H9 (cell line): ENCODE measurements around the gene C15orf40. TPM values are rescaled to one million over a fixed set of nuclear protein-coding genes. Genes with fewer than 3 reads are reported as not detected.

Source experiments
- DNase-seq: peaks from one replicate; pipeline ENCODE4 v3.0.0-alpha.2; 2017
- H2AFZ ChIP-seq: one replicate; pipeline ENCODE4 v1.6.1; 2013; ENCODE audit warnings: mild to moderate bottlenecking, low read length, control low read depth, moderate library complexity
- H2AK5ac ChIP-seq: 2 replicates; pipeline ENCODE4 v1.6.1; 2013; ENCODE audit warnings: low read length, control low read depth, mixed read lengths; ENCODE audit not compliant: insufficient read length
- H2BK120ac ChIP-seq: one replicate; pipeline ENCODE4 v1.6.1; 2013; ENCODE audit warnings: low read depth, mild to moderate bottlenecking, low read length, control low read depth, inconsistent platforms; ENCODE audit not compliant: poor library complexity, severe bottlenecking
- H2BK12ac ChIP-seq: 2 replicates; pipeline ENCODE4 v1.6.1; 2013; ENCODE audit warnings: low read length, control low read depth, mixed read lengths, low read depth; ENCODE audit not compliant: insufficient read length
- H2BK15ac ChIP-seq: 2 replicates; pipeline ENCODE4 v1.6.1; 2013; ENCODE audit warnings: low read depth, low read length, control low read depth
- H2BK20ac ChIP-seq: one replicate; pipeline ENCODE4 v1.6.1; 2013; ENCODE audit warnings: low read depth, mild to moderate bottlenecking, low read length, control low read depth, inconsistent platforms; ENCODE audit not compliant: poor library complexity, severe bottlenecking
- H2BK5ac ChIP-seq: 2 replicates; pipeline ENCODE4 v1.6.1; 2013; ENCODE audit warnings: low read length, control low read depth, mixed read lengths; ENCODE audit not compliant: insufficient read length
- H3K14ac ChIP-seq: 2 replicates; pipeline ENCODE4 v1.6.1; 2013; ENCODE audit warnings: low read length, control low read depth; ENCODE audit not compliant: insufficient read depth
- H3K18ac ChIP-seq: 2 replicates; pipeline ENCODE4 v1.6.1; 2013; ENCODE audit warnings: low read depth, mild to moderate bottlenecking, mixed read lengths, low read length, control low read depth; ENCODE audit not compliant: insufficient read length
- H3K23ac ChIP-seq: 2 replicates; pipeline ENCODE4 v1.6.1; 2013; ENCODE audit warnings: low read length, control low read depth, mixed read lengths, low read depth; ENCODE audit not compliant: insufficient read length
- H3K23me2 ChIP-seq: 2 replicates; pipeline ENCODE4 v1.6.1; 2013; ENCODE audit warnings: low read depth, mild to moderate bottlenecking, mixed read lengths, low read length, control low read depth; ENCODE audit not compliant: insufficient read length, poor library complexity, severe bottlenecking
- H3K27ac ChIP-seq: 2 replicates; pipeline ENCODE4 v1.5.1; 2013; ENCODE audit warnings: low read length, control low read depth, mixed read lengths, low read depth; ENCODE audit not compliant: insufficient read length
- H3K27me3 ChIP-seq: 2 replicates; pipeline ENCODE4 v1.6.1; 2013; ENCODE audit warnings: low read length, control low read depth, inconsistent platforms; ENCODE audit not compliant: insufficient read depth
- H3K4ac ChIP-seq: 2 replicates; pipeline ENCODE4 v1.6.1; 2013; ENCODE audit warnings: low read depth, mild to moderate bottlenecking, control low read depth, inconsistent platforms, low read length, moderate library complexity
- H3K4me1 ChIP-seq: 2 replicates; pipeline ENCODE4 v1.6.1; 2013; ENCODE audit warnings: low read length, control low read depth, inconsistent platforms; ENCODE audit not compliant: insufficient read depth
- H3K4me2 ChIP-seq: 2 replicates; pipeline ENCODE4 v1.6.1; 2013; ENCODE audit warnings: low read length, control low read depth, mixed read lengths; ENCODE audit not compliant: insufficient read length, insufficient read depth
- H3K56ac ChIP-seq: 2 replicates; pipeline ENCODE4 v1.6.1; 2013; ENCODE audit warnings: low read depth, mild to moderate bottlenecking, mixed read lengths, low read length, control low read depth; ENCODE audit not compliant: insufficient read length
- H3K79me1 ChIP-seq: 2 replicates; pipeline ENCODE4 v1.6.1; 2013; ENCODE audit warnings: low read depth, mild to moderate bottlenecking, moderate library complexity, low read length, control low read depth, inconsistent platforms; ENCODE audit not compliant: insufficient read depth, poor library complexity, severe bottlenecking
- H3K79me2 ChIP-seq: 2 replicates; pipeline ENCODE4 v1.6.1; 2013; ENCODE audit warnings: low read length, control low read depth, inconsistent platforms; ENCODE audit not compliant: insufficient read depth
- H3K9ac ChIP-seq: 2 replicates; pipeline ENCODE4 v1.6.1; 2013; ENCODE audit warnings: low read length, control low read depth, mixed read lengths; ENCODE audit not compliant: insufficient read length; ENCODE audit errors: extremely low read depth
- H3K9me3 ChIP-seq: one replicate; pipeline ENCODE4 v1.6.1; 2013; ENCODE audit warnings: low read depth, low read length, inconsistent platforms; ENCODE audit not compliant: control insufficient read depth
- H3T11ph ChIP-seq: one replicate; pipeline ENCODE4 v1.6.1; 2013; ENCODE audit warnings: mild to moderate bottlenecking, low read length, control low read depth, inconsistent platforms
- H4K20me1 ChIP-seq: one replicate; pipeline ENCODE4 v1.6.1; 2013; ENCODE audit not compliant: control insufficient read depth, insufficient read length, insufficient read depth
- H4K5ac ChIP-seq: 2 replicates; pipeline ENCODE4 v1.6.1; 2013; ENCODE audit warnings: low read depth, mild to moderate bottlenecking, mixed read lengths, low read length, control low read depth; ENCODE audit not compliant: insufficient read length
- H4K8ac ChIP-seq: replicated peaks from 2 replicates; pipeline ENCODE4 v1.6.1; 2013; ENCODE audit warnings: low read length, control low read depth, mixed read lengths, low read depth; ENCODE audit not compliant: insufficient read length
- H4K91ac ChIP-seq: 2 replicates; pipeline ENCODE4 v1.6.1; 2013; ENCODE audit warnings: low read depth, mild to moderate bottlenecking, moderate library complexity, mixed read lengths, low read length, control low read depth; ENCODE audit not compliant: insufficient read length
- H3K27ac Mint-ChIP-seq, 3 experiments: 2 replicates in 2 of 3; 3 replicates in 1 of 3; pipeline ENCODE4 v1.8.0; 2020 to 2021; ENCODE audit warnings: mixed read lengths in 3 of 3, mild to moderate bottlenecking in 1 of 3, moderate library complexity in 1 of 3
- H3K27me3 Mint-ChIP-seq: 2 replicates; pipeline ENCODE4 v1.8.0; 2021; ENCODE audit warnings: low read depth, mild to moderate bottlenecking, moderate library complexity, mixed read lengths
- H3K36me3 Mint-ChIP-seq, 3 experiments: 2 replicates in 2 of 3; 3 replicates in 1 of 3; pipeline ENCODE4 v1.8.0; 2020 to 2021; ENCODE audit warnings: low read depth in 3 of 3, mixed read lengths in 3 of 3; ENCODE audit not compliant: insufficient read depth in 1 of 3
- H3K4me1 Mint-ChIP-seq, 2 experiments: 2 replicates each; pipeline ENCODE4 v1.8.0; 2020; ENCODE audit warnings: mixed read lengths in 2 of 2
- H3K4me3 Mint-ChIP-seq, 2 experiments: 2 replicates in 1 of 2; 3 replicates in 1 of 2; pipeline ENCODE4 v1.8.0; 2020 to 2021; ENCODE audit warnings: mild to moderate bottlenecking in 2 of 2, mixed read lengths in 2 of 2, moderate library complexity in 1 of 2
- H3K9me3 Mint-ChIP-seq, 2 experiments: 2 replicates in 1 of 2; 3 replicates in 1 of 2; pipeline ENCODE4 v1.8.0; 2020; ENCODE audit warnings: mild to moderate bottlenecking in 2 of 2, mixed read lengths in 2 of 2, moderate library complexity in 1 of 2
- CTCF ChIP-seq: fragments of 200-600 bp; sonication (generic); conservative IDR thresholded peaks from 3 replicates; pipeline ENCODE4 v1.8.0; 2021; ENCODE audit warnings: antibody characterized with exemption, mild to moderate bottlenecking
- WGBS: extraction: QIAGEN DNeasy Blood & Tissue Kit; methylation state at CpG from one replicate; pipeline ENCODE4 v1.1.7; 2013; ENCODE audit warnings: missing lambda C conversion rate, low lambda C conversion rate, mixed read lengths; ENCODE audit not compliant: insufficient read length; ENCODE audit errors: extremely low coverage; 5-methylcytosine and 5-hydroxymethylcytosine counted together
- total RNA-seq: library from RNA; stranded (reverse); gene quantifications from 2 replicates; pipeline ENCODE4 v1.2.1, GENCODE V29; 2021

The C15orf40 gene
- total RNA-seq, 1 experiment from 2014 or later, result 11.5 TPM

- H3T11ph ChIP-seq, result no peak overlapping the region
- H3K4me1 ChIP-seq, result no peaks in the 10 kb centered on the region
- no peak overlapping the region for H3K4ac ChIP-seq
- H4K20me1 ChIP-seq, result no peaks in the 10 kb centered on the region
- no peaks in the 10 kb centered on the region for H3K79me1 ChIP-seq
- no peak overlapping the region for H3K18ac ChIP-seq
- no peak overlapping the region for H2AFZ ChIP-seq
- DNase-seq, result no peak
- no peak overlapping the region for H3K4me3 Mint-ChIP-seq
- H3K27me3 Mint-ChIP-seq, result peaks cover 2% of the 10 kb centered on the region; the same call in 1 of the 2 replicates
- H3K27ac ChIP-seq, result no peak overlapping the region
- no peak overlapping the region for H4K8ac ChIP-seq
- H3K56ac ChIP-seq, result no peak overlapping the region
- no peak overlapping the region for H4K91ac ChIP-seq
- H3K79me2 ChIP-seq, result no peaks in the 10 kb centered on the region
- no peak overlapping the region for H2BK120ac ChIP-seq
- no peak overlapping the region for H2BK5ac ChIP-seq
- H2BK15ac ChIP-seq, result no peak overlapping the region
- no CpG with 5 or more reads among the region's 3 CpGs for whole genome bisulfite sequencing
- H3K9ac ChIP-seq, result no peak overlapping the region
- H2BK20ac ChIP-seq, result no peak overlapping the region
- H3K36me3 Mint-ChIP-seq, result peaks cover 6 to 31% (median 27%) of the 10 kb centered on the region in 3 experiments; a peak in 6 of 7 replicates
- no peak overlapping the region for H3K27ac Mint-ChIP-seq
- H3K27me3 ChIP-seq, result no peaks in the 10 kb centered on the region
- H3K4me1 Mint-ChIP-seq, result no peaks in the 10 kb centered on the region
- H2BK12ac ChIP-seq, result no peak overlapping the region
- no peaks in the 10 kb centered on the region; a peak in 1 of 5 replicates for H3K9me3 Mint-ChIP-seq
- H3K9me3 ChIP-seq, result no peaks in the 10 kb centered on the region
- no peak overlapping the region for H3K14ac ChIP-seq
- no peak overlapping the region for H3K4me2 ChIP-seq
- H3K23me2 ChIP-seq, result no peaks in the 10 kb centered on the region
- H3K23ac ChIP-seq, result no peak overlapping the region
- no peak overlapping the region for H2AK5ac ChIP-seq
- no peak overlapping the region for H4K5ac ChIP-seq
- no peak for TF ChIP-seq CTCF
These were observed 18.9 kb downstream of the C15orf40 start for GRCh38 chr15:82992436-82992998.
